DMS114 treated with DMSO at 0.1 percent for 48 hours (cell line): ENCODE measurements around the gene RNF212.

Source experiments
- DNase-seq: peaks from one replicate; lab custom pipeline; 2025; ENCODE audit not compliant: unreplicated experiment; lab: John Stamatoyannopoulos, UW

RNF212 gene

GRCh38 chr4:1036976-1037810 lies 76.2 kb downstream of the RNF212 start:
- DNase-seq: no peak

- no peak for DNase-seq
Observed at GRCh38 chr4:1036095-1036494, 77.3 kb downstream of the RNF212 start.

DNA sequence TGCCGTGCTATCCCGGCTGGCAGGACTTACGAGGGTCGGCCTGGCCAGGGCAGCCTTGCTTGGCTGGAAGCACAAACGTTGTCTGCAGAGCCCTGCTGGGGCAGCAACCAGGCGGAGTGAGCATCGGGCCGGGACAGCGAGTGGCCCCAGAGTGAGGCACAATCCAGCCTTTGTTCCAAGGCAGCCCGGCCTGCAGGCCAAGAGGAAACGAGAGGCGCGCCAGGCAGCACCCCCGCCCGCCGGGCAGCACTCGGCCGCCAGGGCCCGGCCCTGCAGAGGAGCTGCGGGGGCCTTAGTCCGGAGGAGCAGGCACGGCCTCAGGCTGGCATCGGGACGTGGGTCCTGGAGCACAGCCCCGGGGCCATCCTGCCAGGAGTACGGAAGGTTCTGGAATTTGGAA lies 77.9 kb downstream of the RNF212 start:
- DNase-seq: no peak

DNA sequence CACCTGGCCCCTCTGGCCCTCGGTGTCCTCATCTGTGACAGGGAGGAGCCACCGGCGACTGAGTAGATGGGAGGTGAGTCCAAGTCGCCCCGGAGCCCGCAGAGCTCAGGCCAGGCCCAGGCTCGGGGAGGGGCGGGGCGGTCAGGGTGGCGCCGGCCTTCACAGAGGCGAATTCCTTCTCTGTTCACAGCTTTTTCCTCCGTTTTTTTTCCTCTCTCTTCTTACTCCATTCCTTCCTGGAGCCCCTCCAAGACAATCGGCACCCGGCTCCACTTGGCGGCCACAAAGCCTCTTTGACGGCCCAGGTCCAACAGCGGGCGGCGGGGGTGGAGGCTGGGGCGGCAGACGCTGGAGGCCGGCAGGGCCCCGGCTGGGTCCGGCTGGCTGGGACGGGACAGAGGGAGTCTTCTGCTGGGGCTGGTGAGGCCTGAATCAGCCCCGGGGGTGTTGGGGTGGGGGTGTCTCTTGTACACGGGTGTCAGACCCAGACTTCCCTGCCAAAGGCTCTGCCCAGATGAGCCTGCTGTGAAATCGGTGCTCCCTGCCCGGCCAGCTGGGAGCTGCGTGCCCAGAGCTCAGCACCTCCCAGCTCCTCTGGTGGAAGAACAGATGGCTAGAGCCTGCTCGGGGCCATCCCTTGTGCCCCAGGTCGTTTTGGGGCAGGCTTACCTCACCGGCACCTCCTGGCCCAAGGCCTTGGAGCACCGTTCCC lies 79.4 kb downstream of the RNF212 start:
- DNase-seq: no peak

- no peak for DNase-seq
Observed at GRCh38 chr4:1032861-1033260, 80.5 kb downstream of the RNF212 start.

- no peak for DNase-seq
Observed at GRCh38 chr4:1031956-1032795, 81.2 kb downstream of the RNF212 start.

DNA sequence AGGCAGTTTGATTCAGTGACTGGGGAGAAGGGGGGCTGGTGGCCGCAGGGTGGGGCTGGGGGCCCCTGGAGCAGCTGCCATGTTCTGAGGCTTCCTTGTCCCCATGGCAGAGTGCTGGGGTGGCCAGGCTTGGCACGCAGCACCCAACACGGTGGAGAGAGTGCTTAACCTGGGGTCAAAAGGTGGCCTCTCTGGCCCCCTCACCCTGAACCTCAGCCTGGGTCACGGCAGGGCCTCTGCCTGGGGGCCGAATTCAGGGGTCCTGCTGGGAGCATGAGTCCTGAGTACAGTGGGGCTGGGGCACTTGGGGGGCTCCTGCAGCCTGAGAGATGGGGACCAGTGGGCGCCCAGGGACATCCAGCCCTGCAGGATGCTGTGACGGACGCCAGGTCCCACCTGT lies 82.0 kb downstream of the RNF212 start:
- no peak for DNase-seq

GRCh38 chr4:1030559-1030958 lies 82.8 kb downstream of the RNF212 start:
- no peak for DNase-seq

- DNase-seq: no peak
Observed at GRCh38 chr4:1030031-1030430, 83.3 kb downstream of the RNF212 start.

- DNase-seq: no peak
Observed at GRCh38 chr4:1029529-1029928, 83.8 kb downstream of the RNF212 start.

GRCh38 chr4:1028574-1029220 lies 84.7 kb downstream of the RNF212 start:
- DNase-seq: no peak

DNA sequence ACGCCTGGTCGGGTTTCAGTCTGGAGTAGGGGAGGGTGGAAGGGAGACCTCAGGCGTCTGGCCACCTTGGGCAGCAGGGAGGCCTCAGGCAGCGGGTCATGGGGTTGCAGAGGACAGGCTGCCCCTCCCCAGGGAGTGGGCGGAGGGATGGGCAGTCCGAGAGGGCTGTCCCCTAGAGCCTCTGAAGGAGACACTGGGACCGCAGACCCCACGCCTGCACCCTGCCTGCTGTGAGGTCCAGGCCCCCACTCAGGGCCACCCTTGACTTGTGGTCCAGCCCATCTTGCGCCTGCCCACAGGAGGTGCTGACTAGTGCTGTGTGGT lies 85.5 kb downstream of the RNF212 start:
- DNase-seq: no peak

DNA sequence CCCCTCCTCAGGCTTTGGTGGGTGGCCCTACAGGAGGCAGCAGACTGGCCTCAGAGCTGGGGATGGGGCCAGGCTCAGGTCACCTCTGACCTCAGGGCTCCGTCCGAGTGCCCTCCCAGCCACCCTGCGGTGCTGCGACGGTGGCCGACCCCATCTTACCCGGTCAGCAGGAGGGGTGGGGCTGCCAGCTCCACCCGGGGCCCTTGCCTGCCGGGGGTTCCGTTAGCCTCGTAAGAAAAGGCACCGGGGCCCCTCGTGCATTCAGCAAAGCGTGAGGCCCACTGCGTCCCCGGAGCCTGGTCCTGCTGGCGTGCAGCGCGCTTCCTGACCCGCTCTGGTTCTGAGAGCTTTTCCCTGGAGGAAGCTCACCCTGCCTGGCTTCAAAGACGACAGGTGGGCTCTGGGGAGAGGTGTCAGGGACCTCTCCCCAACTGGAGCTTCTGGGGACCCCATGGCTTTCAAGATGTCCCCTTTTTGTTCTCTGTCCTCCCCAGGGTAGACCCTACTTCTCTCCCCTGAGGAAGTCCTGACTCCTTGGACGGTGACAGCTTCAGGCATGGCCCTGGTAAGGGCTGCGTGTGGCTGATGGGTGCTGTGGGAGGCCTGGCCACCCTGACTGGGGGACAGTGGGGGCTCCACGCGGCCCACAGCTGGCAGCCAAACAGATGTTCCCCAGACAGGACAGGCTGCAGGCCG lies 86.0 kb downstream of the RNF212 start:
- no peak for DNase-seq

- DNase-seq: no peak
Observed at GRCh38 chr4:1026115-1026514, 87.2 kb downstream of the RNF212 start.

GRCh38 chr4:1024882-1025545 lies 88.3 kb downstream of the RNF212 start:
- DNase-seq: no peak

- DNase-seq: no peak
Observed at GRCh38 chr4:1023895-1024740, 89.2 kb downstream of the RNF212 start.

DNA sequence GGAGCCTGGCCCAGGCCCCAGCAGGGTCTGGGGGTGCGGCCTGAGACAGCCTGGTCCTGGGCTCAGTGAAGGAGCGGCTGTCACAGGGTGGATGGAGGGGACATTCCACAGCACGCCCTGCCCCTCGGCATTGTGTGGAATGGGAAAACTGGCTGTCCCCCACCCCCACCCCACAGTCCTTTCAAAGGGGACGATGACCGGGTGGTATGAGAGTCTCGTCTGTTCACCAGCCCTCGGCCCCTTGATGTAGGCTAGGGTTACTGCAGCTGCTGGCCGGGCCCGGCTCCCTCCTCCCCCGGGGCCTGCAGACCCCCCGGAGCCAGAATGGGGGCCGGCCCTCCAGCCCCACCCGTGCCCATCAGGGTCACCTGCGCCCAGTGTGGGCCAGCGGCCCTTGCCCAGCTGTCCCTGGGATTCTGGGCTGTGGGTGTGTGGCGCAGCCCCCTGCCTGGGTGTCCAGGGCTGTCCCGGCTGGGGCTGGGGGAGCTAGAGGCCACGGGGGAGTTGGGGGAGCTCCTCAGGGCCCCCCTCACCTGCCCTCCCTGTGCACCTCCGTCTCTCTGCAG lies 90.2 kb downstream of the RNF212 start:
- no peak for DNase-seq

DNA sequence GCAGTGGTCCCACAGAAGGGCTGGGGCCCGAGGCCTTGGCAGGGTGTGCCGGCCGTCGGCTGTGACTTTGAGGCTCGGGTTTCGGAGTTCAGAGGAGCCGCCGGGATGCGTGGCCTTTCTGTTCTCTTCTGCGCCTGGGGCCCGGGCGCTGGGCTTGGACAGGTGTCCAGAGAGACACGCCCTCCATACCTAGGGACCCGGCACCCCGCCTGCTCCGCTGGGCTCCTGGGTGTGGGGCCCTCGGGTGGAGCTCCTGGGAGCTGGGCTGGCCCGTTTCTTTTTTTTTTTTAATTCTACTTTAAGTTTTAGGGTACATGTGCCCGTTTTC lies 90.7 kb downstream of the RNF212 start:
- DNase-seq: no peak
